Renal cortical epithelial cell (primary cell): ENCODE measurements around the gene BIRC5. TPM values are rescaled to one million over a fixed set of nuclear protein-coding genes. Genes with fewer than 3 reads are reported as not detected.

ENCODE experiments used
- DNase-seq: peaks from one replicate; pipeline ENCODE4 v3.0.0-alpha.2; 2011; ENCODE audit warnings: low read depth
- total RNA-seq: library from RNA; depleted of rRNA; stranded (reverse); fragments of >200 nt; gene quantifications from 2 replicates; pipeline ENCODE4 v1.2.3, GENCODE V29; 2014

The BIRC5 gene
- total RNA-seq, 1 donor from 2014 or later, result 0.50 TPM

- DNase-seq, result no peak
Observed at GRCh38 chr17:78255953-78256706, 42.1 kb downstream of the BIRC5 start.

GRCh38 chr17:78256707-78257591, 42.9 kb downstream of the BIRC5 start:
- DNase-seq, result no peak

GRCh38 chr17:78257810-78258322, 43.8 kb downstream of the BIRC5 start:
- peak; percentile 38 for DNase-seq

- DNase-seq, result no peak
Observed at GRCh38 chr17:78258323-78259191, 44.5 kb downstream of the BIRC5 start.

- DNase-seq, result no peak
Observed at GRCh38 chr17:78259192-78259554, 45.1 kb downstream of the BIRC5 start.

- DNase-seq, result no peak
Observed at GRCh38 chr17:78263063-78263735, 49.1 kb downstream of the BIRC5 start.

GRCh38 chr17:78263736-78264340, 49.8 kb downstream of the BIRC5 start:
- DNase-seq, result no peak

GRCh38 chr17:78264590-78264989, 50.5 kb downstream of the BIRC5 start:
- DNase-seq, result no peak

GRCh38 chr17:78265121-78265520, 51.1 kb downstream of the BIRC5 start:
- no peak for DNase-seq

GRCh38 chr17:78266231-78266631, 52.2 kb downstream of the BIRC5 start:
- DNase-seq, result no peak

- DNase-seq, result no peak
Observed at GRCh38 chr17:78266771-78267170, 52.7 kb downstream of the BIRC5 start.

GRCh38 chr17:78267253-78268073, 53.4 kb downstream of the BIRC5 start:
- DNase-seq, result no peak

- DNase-seq, result no peak
Observed at GRCh38 chr17:78268191-78268874, 54.3 kb downstream of the BIRC5 start.

GRCh38 chr17:78268951-78269905, 55.2 kb downstream of the BIRC5 start:
- peak; percentile 49 for DNase-seq

- no peak for DNase-seq
Observed at GRCh38 chr17:78269955-78270381, 55.9 kb downstream of the BIRC5 start.

GRCh38 chr17:78271419-78272170, 57.5 kb downstream of the BIRC5 start:
- no peak for DNase-seq

- peak; percentile 93 for DNase-seq
Observed at GRCh38 chr17:78272181-78272913, 58.3 kb downstream of the BIRC5 start.
